PC-9 (cell line): ENCODE data around the gene AP3S2. TPM values are rescaled to one million over a fixed set of nuclear protein-coding genes. Genes with fewer than 3 reads are reported as not detected.

ENCODE experiments used
- BruUV-seq: library from RNA; stranded (reverse); fragments of 400-500 nt; replicated peaks from 2 replicates; lab custom pipeline; 2021; lab: Mats Ljungman, UMichigan
- CTCF ChIA-PET: fragments of 300-600 bp; sonication (Branson Sonifier 250); formaldehyde crosslinking; loops from one replicate; lab custom pipeline; 2022; ENCODE audit warnings: antibody characterized with exemption; lab: Charles Lee
- POLR2A ChIA-PET: fragments of 300-600 bp; sonication (Branson Sonifier 250); formaldehyde crosslinking; loops from one replicate; lab custom pipeline; 2022; ENCODE audit warnings: antibody characterized with exemption; ENCODE audit not compliant: unreplicated experiment; lab: Charles Lee
- DNase-seq, 2 experiments: peaks; one replicate each; pipeline versions ENCODE4 v3.0.0 to v3.0.0-alpha.2; 2015 to 2022; ENCODE audit warnings: mixed read lengths in 1 of 2
- H2AFZ ChIP-seq: fragments of 200-600 bp; sonication (generic); 2 replicates; pipeline ENCODE4 v1.8.1; 2017; ENCODE audit warnings: antibody characterized with exemption
- H3F3A ChIP-seq: fragments of 200-600 bp; sonication (generic); 2 replicates; pipeline ENCODE4 v1.8.1; 2017; ENCODE audit warnings: antibody characterized with exemption, mild to moderate bottlenecking, low read depth; ENCODE audit not compliant: insufficient read depth
- H3K27ac ChIP-seq: fragments of 200-600 bp; sonication (generic); 2 replicates; pipeline ENCODE4 v1.6.1; 2016; ENCODE audit warnings: mixed run types
- H3K27me3 ChIP-seq: fragments of 200-600 bp; sonication (generic); 2 replicates; pipeline ENCODE4 v1.6.1; 2016; ENCODE audit warnings: low read depth, mixed run types; ENCODE audit not compliant: insufficient read depth
- H3K36me3 ChIP-seq: fragments of 200-600 bp; sonication (generic); 2 replicates; pipeline ENCODE4 v1.6.1; 2016; ENCODE audit warnings: low read depth, mixed run types
- H3K4me1 ChIP-seq: fragments of 200-600 bp; sonication (generic); replicated peaks from 2 replicates; pipeline ENCODE4 v1.6.1; 2016; ENCODE audit warnings: mixed run types; ENCODE audit not compliant: insufficient read depth
- H3K4me2 ChIP-seq: fragments of 200-600 bp; sonication (generic); 2 replicates; pipeline ENCODE4 v1.6.1; 2017; ENCODE audit warnings: mixed run types
- H3K4me3 ChIP-seq: fragments of 200-600 bp; sonication (generic); 2 replicates; pipeline ENCODE4 v1.6.1; 2016; ENCODE audit warnings: mixed run types
- H3K79me2 ChIP-seq: fragments of 200-600 bp; sonication (generic); 2 replicates; pipeline ENCODE4 v1.6.1; 2017; ENCODE audit warnings: low read depth, mixed run types
- H3K9me2 ChIP-seq: fragments of 200-600 bp; sonication (generic); 2 replicates; pipeline ENCODE4 v1.8.1; 2017; ENCODE audit warnings: mild to moderate bottlenecking; ENCODE audit not compliant: insufficient read depth
- H3K9me3 ChIP-seq: fragments of 200-600 bp; sonication (generic); 2 replicates; pipeline ENCODE4 v1.8.1; 2016; ENCODE audit warnings: low read depth; ENCODE audit not compliant: insufficient read depth
- H4K20me1 ChIP-seq: fragments of 200-600 bp; sonication (generic); 2 replicates; pipeline ENCODE4 v1.8.1; 2017; ENCODE audit not compliant: insufficient read depth
- CTCF ChIP-seq: fragments of 200-600 bp; sonication (generic); conservative IDR thresholded peaks from 2 replicates; pipeline ENCODE4 v1.6.1; 2017; ENCODE audit warnings: mixed run types, antibody characterized with exemption, mild to moderate bottlenecking, moderate library complexity
- EZH2 ChIP-seq: fragments of 200-600 bp; sonication (generic); IDR thresholded peaks from 2 replicates; pipeline ENCODE4 v1.8.0; 2017; ENCODE audit warnings: antibody characterized with exemption, low read depth
- intact Hi-C: fragments of 100-400 bp; cut with micrococcal nuclease; formaldehyde crosslinking; loops from one replicate; pipeline ENCODE4 v1.10.0; 2022; ENCODE audit not compliant: unreplicated experiment
- total RNA-seq: library from RNA; stranded (reverse); gene quantifications from 2 replicates; pipeline ENCODE4 v1.2.3, GENCODE V29; 2021

AP3S2 gene
- total RNA-seq, 1 experiment from 2014 or later: 57.6 TPM

GRCh38 chr15:89787944-89788343 is 105.8 kb downstream of the AP3S2 start:
- Histone ChIP-seq H3K4me1 (peaks cover 39% of the 10 kb centered on the region), H3K4me3 (no peak overlapping the region), H3F3A (peaks cover 72% of the 10 kb centered on the region), H3K27me3 (no peaks in the 10 kb centered on the region), H3K4me2 (no peak overlapping the region), H3K79me2 (no peaks in the 10 kb centered on the region), H4K20me1 (no peaks in the 10 kb centered on the region), H3K36me3 (peaks cover 41% of the 10 kb centered on the region), H3K9me3 (no peaks in the 10 kb centered on the region), H3K27ac (peak overlapping the region; percentile 96), H2AFZ (no peak overlapping the region), H3K9me2 (no peaks in the 10 kb centered on the region)
- no peak for DNase-seq
- TF ChIP-seq CTCF: no peak
- no peak for TF ChIP-seq EZH2
- BruUV-seq: no TSS peak
- CTCF ChIA-PET: no interaction called here
- intact Hi-C loops: no loop called here
- POLR2A ChIA-PET: no interaction called here

- no peaks in the 10 kb centered on the region for H3K27me3 ChIP-seq
- intact Hi-C loops: loop anchor here (1.0 to 2.0 kb wide), 2 partner anchors 35 to 51 kb away; no protein-coding TSS in a partner anchor
- no peak overlapping the region for H3K4me3 ChIP-seq
- no TSS peak for BruUV-seq
- peak overlapping the region; percentile 51 for H3K4me2 ChIP-seq
- H3K4me1 ChIP-seq: peaks cover 61% of the 10 kb centered on the region
- peak overlapping the region; percentile 96 for H3K27ac ChIP-seq
- TF ChIP-seq CTCF: no peak
- no peak for TF ChIP-seq EZH2
- CTCF ChIA-PET: interaction anchor here (1.6 kb wide), 1 partner anchor 25 kb away, joined by 6 read pairs; no protein-coding TSS in a partner anchor
- no peaks in the 10 kb centered on the region for H4K20me1 ChIP-seq
- no peak overlapping the region for H2AFZ ChIP-seq
- H3F3A ChIP-seq: peaks cover 80% of the 10 kb centered on the region
- H3K79me2 ChIP-seq: no peaks in the 10 kb centered on the region
- peak in 1 of 2 experiments; percentile 81 for DNase-seq
- peaks cover 26% of the 10 kb centered on the region for H3K36me3 ChIP-seq
- no peaks in the 10 kb centered on the region for H3K9me3 ChIP-seq
- no peaks in the 10 kb centered on the region for H3K9me2 ChIP-seq
- POLR2A ChIA-PET: no interaction called here
Observed at GRCh38 chr15:89785774-89786140, 108.0 kb downstream of the AP3S2 start.

DNA sequence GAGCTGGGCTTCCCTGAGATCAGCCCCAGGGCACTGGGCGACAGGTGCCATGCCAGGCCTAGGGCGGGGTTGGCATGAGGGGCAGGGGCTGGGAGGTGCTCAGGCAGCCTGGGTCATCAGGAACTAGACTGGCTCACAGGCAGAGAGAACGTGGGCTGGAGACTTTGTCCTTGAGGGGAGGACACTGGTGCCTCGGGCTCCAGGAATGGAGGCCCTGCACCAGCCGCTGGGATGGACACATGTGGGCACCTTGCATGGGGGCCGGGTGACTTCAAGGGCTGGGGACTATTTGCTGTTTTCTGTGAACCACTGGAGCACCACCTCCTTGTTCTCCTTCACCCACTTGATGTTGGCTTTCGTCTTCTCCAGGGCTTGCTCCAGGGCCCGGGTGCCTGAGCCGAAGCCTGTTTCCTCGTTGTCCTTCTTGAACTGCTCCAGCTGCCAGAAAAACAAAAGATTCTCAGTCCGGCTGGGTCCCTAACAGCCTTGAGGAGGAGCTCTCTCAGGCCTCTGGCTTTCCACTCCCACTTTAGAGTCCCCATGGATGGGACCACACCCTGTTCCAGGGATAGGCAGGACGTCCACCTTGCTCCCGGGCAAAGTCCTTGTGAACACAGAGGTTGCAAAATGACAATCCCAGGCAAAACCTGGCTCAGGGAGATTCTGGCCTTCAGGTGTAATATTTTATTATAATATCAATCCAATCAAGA is 108.6 kb downstream of the AP3S2 start:
- Histone ChIP-seq H3K9me3 (no peaks in the 10 kb centered on the region), H4K20me1 (no peaks in the 10 kb centered on the region), H2AFZ (no peak overlapping the region), H3K9me2 (no peaks in the 10 kb centered on the region), H3K4me2 (peak overlapping the region; percentile 51), H3K4me1 (peaks cover 67% of the 10 kb centered on the region), H3K79me2 (no peaks in the 10 kb centered on the region), H3K27ac (peak overlapping the region; percentile 96), H3K36me3 (peaks cover 21% of the 10 kb centered on the region), H3K4me3 (no peak overlapping the region), H3F3A (peaks cover 84% of the 10 kb centered on the region), H3K27me3 (no peaks in the 10 kb centered on the region)
- CTCF ChIA-PET: interaction anchor here (0.5 to 1.6 kb wide), 3 partner anchors 24 to 90 kb away, joined by 3 to 6 read pairs (median 3); no protein-coding TSS in a partner anchor
- TF ChIP-seq EZH2 (no peak), CTCF (no peak)
- POLR2A ChIA-PET: no interaction called here
- intact Hi-C loops: loop anchor here (1.0 to 2.0 kb wide), 2 partner anchors 36 to 51 kb away; no protein-coding TSS in a partner anchor
- DNase-seq: peak; percentile 71 to 76
- BruUV-seq: TSS peak; percentile 24
